WI38 (cell line): ENCODE data around the gene EYA2.

Experiments
- H3K4me3 ChIP-seq: 2 replicates; pipeline ENCODE4 v1.5.1; 2011; ENCODE audit warnings: low read depth, mild to moderate bottlenecking, control low read depth, low read length
- TF ChIP-seq, protein P1 (sequence below): IDR thresholded peaks from 2 replicates; pipeline ENCODE4 v1.5.1; 2012; ENCODE audit warnings: low read depth, mild to moderate bottlenecking, control low read depth, low read length

Gene EYA2

DNA sequence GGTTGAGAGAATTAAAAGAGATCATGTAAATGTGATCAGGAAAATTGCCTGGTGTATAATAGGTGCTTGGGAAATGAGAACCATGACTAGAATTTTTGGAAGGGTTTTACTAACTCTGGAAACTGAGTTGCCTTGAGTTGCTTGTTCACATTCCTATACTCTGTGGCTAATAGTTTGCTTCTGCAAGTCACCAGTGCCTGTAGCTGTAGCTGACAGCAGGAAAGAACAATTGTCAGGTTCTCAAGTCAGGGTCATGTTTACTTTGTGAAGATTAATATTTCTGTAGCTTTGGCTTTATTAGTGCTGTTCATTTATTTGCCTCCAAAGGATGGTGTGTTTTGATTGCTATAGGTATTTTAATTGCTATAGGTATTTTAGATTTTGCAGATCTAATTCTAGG, 86.5 kb downstream of the EYA2 start:
- H3K4me3 ChIP-seq: no peak overlapping the region
- TF ChIP-seq, protein P1, sequence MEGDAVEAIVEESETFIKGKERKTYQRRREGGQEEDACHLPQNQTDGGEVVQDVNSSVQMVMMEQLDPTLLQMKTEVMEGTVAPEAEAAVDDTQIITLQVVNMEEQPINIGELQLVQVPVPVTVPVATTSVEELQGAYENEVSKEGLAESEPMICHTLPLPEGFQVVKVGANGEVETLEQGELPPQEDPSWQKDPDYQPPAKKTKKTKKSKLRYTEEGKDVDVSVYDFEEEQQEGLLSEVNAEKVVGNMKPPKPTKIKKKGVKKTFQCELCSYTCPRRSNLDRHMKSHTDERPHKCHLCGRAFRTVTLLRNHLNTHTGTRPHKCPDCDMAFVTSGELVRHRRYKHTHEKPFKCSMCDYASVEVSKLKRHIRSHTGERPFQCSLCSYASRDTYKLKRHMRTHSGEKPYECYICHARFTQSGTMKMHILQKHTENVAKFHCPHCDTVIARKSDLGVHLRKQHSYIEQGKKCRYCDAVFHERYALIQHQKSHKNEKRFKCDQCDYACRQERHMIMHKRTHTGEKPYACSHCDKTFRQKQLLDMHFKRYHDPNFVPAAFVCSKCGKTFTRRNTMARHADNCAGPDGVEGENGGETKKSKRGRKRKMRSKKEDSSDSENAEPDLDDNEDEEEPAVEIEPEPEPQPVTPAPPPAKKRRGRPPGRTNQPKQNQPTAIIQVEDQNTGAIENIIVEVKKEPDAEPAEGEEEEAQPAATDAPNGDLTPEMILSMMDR: no peak

DNA sequence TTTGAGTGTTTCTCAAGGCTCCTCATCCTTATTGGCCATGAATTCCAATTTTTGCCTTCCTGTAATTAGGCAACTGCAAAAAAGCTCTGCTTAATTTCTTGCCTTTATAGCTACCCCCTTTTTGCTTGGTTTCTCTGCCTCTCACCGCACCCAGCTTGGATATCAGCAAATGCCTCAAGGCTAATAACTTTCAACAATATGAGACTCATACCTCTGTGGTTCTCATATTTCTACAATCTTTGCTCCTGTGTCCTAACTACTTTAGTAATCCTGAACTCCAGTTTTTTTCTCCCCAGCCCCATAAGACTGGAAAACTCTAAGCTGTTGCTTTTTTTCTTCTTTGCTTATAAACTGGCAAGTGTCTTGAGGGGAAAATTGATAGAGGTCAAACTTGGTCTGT, 88.8 kb downstream of the EYA2 start:
- TF ChIP-seq, protein P1: no peak
- H3K4me3 ChIP-seq: no peak overlapping the region

DNA sequence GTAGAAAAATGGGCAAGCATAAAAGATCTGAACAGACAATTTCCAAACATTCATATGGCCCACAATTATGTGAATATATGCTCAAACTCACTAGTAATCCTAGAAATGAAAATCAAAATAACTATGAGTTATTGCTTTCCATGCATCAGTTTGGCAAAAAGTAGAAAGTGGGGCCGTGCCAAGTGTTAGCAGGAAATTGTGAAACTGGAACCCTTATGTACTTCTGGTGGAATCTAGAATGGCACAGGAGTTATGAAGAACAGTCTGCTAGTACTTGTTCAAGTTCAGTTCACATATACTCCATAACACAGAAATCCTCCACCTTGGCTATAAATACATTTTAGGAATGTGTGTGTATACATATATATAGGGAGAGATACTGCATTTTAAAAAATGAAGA, 89.8 kb downstream of the EYA2 start:
- H3K4me3 ChIP-seq: no peak overlapping the region
- TF ChIP-seq, protein P1: no peak

DNA sequence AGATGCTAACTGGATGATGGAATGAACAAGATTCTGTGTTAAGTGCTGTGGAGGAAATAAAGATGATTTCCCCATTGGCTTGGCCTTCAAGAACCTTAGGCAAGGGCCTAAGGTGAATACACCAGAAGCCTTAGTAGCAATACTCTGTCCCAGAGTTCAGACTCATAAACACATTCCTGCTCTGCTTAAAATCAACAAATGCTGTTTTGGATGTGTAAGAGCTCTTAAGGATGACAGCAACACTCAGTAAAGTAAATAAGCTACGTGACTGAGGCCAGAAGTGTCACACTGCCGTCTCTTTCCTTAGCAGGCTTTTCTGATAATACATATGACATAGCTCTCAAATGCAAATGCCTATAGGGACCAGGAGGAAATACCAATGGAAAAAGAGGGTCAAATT, 90.6 kb downstream of the EYA2 start:
- H3K4me3 ChIP-seq: no peak overlapping the region
- TF ChIP-seq, protein P1: no peak

DNA sequence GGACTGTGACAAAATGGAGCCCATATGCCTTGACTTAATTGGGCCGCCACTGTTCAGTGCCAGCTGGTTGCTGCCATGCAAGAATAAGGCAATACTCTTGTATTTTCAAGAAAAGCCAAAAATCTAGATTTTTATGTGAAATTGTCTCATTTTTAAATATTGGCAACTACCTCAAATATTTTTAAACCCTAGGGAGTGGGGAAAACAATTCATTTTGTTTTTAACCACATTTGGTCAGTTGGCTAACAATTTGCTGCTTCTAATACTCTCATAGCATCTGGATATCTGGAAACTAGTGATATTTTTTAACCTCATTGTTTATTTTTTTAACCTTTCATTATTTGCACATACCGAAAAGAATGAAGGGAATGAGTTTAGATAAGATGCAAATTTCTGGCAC, 91.0 kb downstream of the EYA2 start:
- TF ChIP-seq, protein P1: no peak

DNA sequence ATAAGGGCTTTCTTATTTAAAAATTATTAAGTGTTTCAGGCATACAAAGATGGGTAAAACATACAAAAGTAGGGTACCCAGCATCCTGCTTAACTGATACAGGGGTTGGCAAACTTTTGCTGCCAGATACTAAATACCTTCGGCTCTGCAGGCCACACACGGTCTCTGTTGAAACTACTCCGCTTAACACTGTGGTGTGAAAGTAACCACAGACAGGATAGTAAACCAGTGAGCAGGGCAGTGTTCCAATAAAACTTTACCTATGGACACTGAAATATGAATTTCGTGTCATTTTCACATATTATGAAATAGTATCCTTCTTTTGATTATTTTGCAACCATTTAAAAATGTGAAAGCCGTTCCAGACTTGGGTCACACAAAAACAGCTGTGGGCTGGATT, 92.4 kb downstream of the EYA2 start:
- TF ChIP-seq, protein P1: no peak
- H3K4me3 ChIP-seq: no peak overlapping the region

More for the DNA sequence above, 91.0 kb downstream of the EYA2 start:
- no peak overlapping the region for H3K4me3 ChIP-seq

DNA sequence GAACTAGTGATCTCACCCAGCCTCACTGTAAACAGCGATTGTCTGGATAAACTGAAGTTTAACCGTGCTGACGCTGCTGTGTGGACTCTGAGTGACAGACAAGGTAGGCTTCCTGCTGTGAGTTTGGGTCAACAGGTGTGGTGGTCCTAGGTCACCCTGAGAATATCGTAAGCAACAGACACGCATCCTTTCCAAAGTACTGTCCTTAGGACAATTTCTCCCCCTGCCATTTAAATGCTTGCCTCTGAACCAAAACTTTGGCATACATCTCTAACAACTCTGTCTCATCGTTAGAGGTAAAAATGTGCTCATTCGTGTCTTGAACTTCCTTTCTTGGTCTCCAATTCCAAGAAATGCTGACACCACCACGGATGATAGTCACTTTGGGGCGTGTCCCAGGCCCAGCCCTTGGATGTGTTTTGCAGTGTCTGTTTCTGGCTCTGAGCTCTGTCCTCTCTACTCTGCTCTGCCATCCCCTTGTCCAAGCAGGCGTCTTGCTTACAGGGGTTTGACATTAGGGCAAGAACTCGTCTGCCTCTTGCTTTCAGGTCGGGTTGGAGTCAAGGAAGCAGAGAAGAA, 95.5 kb downstream of the EYA2 start:
- TF ChIP-seq, protein P1: no peak
- H3K4me3 ChIP-seq: no peak overlapping the region
